IPS-NIHi11 (cell line): ENCODE data around the gene MN1.

Experiments used
- DNase-seq: peaks from one replicate; pipeline ENCODE4 v3.0.0; 2012; ENCODE audit warnings: mixed read lengths, low spot score

Gene MN1

DNA sequence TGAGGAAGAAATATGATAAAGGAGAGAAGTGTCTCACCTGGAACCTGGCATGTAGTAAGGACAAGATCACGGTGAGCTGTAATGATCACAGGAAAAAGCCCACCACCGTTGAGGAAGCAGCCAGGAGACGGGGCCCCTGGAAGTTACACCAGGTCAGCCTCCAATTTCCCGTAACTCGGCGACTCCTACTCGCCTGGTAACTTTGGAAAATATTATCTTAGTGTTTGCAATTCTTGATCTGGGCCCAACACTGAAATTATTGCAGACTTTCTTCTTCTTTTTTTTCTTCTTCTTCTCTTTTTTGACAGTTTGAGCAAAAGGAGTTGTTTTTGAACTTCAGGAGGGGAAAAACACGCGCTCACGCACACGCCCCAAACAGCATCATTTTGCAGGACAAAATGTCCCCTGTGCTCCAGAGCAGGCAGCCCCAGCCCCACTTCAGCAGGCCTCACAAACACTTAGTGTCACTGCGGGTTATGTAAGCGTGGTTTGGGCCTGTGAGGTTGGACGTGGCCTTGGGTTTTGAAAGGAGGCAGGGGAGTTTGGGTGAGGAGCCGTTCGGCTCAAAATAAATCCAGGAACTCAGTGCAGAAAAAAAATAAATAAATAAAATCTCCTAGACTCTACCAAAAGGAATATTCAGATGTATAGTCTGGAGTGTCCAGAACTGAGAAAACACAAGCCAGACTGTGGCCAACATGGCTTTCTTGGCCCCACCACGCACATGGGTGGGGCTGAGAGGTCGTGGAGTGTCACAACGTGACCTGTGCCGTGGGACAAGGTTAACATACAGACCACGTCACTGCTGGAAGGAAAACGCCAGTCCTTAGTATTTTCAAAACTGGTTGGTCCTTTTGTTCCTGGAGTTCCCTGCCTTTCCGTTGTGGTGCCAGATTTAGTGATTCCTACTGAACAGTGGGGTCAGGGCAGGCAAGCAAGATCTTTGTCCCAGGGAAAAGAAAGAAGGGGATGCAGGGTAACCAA lies 26.3 kb upstream of the MN1 start:
- no peak for DNase-seq

DNA sequence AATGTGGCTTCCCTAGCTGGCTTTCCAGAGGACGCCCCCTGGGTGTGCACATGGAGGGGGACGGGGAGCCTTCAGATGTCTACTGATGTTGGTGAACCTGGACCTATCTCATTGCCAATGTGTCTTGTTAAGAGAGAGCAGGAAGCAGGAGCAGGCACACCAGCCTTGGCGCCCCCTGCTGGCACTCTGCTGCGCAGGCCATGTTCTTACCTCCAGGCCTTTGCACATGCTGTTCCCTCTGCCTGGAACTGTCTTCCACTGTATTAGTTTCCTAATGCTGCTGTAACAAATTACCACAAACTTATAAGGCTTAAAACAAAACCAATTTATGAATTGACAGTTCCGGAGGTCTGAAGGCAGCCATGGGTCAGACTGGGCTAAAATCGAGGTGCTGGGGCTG lies 23.6 kb upstream of the MN1 start:
- no peak for DNase-seq

- no peak for DNase-seq
Observed at GRCh38 chr22:27823221-27823620, 21.7 kb upstream of the MN1 start.

- no peak for DNase-seq
Observed at GRCh38 chr22:27820896-27821866, 19.6 kb upstream of the MN1 start.

GRCh38 chr22:27816552-27816951 lies 15.0 kb upstream of the MN1 start:
- no peak for DNase-seq

GRCh38 chr22:27815826-27816530 lies 14.4 kb upstream of the MN1 start:
- no peak for DNase-seq

- DNase-seq, result no peak
Observed at GRCh38 chr22:27814993-27815392, 13.4 kb upstream of the MN1 start.

DNA sequence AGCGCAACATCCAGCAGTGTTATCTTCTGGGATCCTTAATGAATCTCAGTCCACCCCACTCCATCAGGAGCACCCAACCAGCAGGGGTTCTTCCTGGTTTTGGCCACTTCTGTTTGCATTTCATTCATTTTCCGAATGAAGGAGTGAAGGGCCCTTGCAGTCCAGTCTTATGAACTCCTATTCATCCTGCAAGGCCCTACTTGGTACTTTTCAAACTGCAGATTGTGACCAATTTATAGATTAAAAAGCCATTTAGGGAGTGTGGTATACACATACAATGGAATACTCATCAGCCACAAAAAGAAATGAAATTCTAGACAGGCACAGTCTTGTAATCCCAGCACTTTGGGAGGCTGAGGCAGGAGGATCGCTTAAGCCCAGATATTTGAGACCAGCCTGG lies 10.2 kb upstream of the MN1 start:
- no peak for DNase-seq

DNA sequence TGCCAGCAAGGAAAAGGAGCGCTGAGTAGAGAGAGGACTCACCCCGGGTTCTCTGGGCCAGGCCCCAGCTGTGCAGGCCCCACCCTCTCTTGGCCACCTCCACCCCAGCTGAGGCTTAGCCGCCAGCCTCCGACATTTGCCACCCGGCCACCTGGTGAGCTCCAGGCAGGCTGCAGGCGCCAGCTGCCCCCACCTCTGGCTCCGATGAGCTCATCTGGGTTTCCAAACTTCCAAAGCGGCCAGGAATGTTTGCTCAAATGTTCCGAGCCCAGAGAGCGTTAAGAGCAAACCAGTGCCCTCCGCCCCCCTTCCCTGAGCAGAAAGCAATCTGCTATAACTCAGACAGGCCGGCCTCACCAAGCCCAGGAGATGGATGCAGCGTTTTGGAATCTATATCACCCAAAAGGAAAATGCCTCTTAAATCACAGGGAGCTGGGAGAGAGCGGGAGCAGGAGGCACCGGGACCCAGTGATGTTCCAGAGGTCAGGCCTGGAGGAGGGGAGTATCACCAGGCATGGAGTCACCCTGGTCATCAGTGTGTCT lies 9.1 kb upstream of the MN1 start:
- peak; percentile 33 for DNase-seq

GRCh38 chr22:27809700-27810608 lies 8.4 kb upstream of the MN1 start:
- DNase-seq, result no peak

DNA sequence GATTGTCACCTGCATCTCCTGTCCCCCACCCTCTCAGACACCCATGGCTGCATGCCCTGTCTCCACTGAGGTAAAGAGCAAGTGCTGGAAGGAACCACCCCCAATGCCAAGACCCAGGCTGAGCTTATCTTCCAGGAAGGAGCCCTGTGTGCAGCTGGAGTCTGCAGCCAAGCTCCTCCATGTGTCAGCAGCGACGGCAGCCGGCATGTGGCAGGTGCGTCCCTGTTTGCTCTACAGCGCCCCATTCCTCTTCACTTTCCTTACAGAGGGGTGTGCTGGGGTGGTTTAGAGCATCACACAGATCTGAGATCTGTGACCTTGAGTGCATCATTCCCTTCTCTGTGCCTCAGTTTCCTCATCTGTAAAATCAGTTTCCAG lies 7.7 kb upstream of the MN1 start:
- peak; percentile 42 for DNase-seq

DNA sequence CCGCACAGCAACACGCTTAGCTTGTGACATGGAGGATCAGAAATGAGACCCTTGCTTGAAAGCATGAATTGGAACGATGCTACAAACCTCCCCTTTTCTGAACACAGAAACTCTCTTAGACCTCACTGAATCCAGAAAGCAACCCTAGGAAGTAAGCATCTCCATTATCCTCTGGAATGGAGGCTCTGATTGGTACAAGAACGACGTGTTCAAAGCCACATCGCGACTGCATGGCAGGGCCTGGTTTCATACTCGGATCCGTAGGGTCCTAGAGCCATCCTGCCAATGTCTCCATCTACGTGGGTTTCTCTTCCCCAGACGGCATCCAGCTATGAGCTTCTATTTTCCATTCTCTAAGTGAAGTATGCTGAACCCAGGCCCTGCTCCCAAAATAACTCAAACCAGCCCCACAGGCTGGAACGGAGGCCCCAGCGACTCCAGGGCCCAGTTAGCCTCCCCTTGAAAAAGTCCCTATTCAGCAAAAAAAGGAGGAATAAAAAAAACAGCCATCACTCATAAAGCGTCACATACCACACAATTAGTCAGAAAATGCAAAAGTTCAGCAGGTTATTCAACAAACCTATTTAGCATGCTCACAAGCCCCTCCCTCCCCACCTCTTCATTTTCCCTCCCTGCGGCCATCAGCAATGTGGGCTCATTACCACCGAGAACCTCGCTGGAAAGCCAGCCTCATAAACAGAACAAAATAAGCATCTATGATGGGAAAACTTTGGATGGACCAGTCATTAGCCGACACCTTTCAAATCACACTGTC lies 7.1 kb upstream of the MN1 start:
- DNase-seq, result no peak

DNA sequence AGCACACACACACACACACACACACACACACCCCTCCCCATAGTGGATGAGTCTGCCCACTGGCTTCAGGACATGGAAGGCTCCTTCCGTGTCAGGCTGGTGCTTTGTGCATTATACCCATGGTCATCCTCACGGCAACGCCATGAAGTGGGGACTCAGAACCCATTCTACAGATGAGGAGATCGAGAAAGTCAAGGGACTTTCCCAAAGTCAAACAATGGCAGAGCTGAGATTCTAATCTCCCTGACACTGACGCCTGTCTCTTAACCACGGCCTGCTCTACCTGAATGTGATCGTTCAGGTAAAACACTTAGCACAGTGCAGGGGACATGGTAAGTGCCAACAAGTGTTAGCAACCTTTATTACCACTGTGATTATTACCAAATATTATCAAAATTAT lies 4.3 kb upstream of the MN1 start:
- DNase-seq, result no peak

DNA sequence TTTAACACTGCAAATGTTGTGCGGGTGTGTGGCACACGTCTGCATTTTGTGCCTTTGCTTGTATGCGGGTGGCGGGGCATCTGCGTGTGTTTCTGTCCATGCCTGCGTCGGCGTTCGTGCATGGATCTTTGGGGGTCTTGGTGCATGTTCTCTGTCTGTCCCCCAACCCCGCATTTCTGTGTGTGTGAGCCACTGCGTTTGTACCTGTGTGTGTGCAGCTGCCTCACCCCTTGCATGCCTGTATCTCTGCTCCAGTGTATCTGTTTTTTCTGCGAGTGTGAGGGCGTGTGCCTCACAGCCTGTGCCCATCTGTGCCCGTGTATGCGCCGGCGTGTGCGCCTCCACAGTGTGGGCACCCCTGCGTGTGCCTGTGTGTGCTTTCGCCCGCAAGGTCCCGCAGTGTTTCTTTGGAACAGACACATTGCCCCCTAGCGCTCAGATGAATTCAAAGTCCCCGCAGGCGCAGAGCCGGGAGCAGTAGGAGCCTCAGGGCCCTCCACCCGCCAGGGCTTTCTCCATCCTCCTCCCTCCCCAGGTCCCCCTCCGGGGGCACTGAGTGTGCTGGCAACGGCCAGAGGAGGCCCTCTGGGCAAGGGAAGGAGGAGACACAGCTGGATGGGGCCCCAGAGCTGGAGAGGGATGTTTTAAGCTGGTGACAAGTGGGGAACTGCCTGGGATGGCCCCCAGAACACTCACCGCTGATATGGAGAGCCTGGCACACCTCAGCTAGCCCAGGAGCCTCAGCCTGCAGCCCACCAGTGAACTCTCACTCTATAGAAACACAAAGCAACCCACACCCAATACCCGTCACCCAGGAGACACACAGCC lies 3.1 kb upstream of the MN1 start:
- peak; percentile 82 for DNase-seq

DNA sequence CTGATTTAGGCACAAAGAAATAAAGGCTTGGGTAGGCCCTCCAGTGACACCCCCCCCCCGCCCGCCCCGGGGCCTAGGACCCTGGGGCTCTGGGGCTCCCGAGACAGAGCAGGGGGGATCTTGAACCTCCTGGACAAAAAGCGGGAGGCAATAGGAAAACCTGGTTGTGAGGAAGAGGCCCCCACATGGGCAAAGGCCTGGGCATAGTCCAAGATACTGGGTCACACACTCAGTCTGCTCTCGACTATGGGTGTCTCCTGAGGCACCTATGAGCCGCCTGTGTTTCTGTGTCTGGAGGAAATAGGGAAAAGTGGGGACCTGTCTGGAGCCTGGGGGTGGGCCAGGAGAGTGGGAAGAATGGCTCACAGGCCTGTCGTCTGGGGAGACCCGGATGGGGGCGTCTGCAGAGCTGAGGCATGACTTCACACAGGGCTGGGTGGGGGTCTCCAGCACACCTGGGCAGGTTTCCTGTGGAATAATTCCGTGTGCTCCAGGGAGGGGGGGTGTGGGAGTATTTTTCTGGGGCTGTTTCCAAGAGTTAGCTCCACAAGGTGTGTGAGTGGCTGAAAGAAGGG lies 2.4 kb upstream of the MN1 start:
- DNase-seq, result no peak

GRCh38 chr22:27802346-27803073 lies 954 bp upstream of the MN1 start:
- no peak for DNase-seq

DNA sequence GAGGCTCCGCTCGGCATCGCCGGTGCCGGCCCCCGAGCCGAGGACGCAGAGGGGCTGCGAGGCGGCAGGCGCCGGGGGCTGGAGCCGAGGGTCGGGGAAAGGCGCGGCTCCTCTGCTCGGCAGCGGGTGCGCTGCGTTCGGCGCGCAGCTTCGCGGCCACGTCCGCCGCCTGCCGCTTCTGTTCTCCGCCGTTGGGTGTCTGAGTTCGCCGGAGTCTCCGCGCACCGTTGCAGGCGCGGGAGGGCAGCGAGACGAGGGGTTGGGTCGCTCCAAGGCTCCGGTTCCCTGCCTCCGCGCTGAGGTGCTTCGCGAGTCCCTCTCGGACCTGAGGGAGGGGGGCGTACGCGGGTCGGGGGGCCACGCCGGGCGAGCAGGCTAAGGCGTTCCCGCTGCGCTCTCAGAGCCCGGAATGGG lies 347 bp downstream of the MN1 start:
- DNase-seq, result peak; percentile 50
